Measurements from ENCODE around the gene RFESD.

GRCh38 chr5:95668728-95669127 lies 22.2 kb downstream of the RFESD start:
- TF ChIP-seq CTCF (IDR thresholded peaks at IDR 0.05), result no peak
- no peak for TF ChIP-seq EZH2phosphoT487 (IDR thresholded peaks at IDR 0.05)

Data from neural progenitor cell (in vitro differentiated cells).